ENCODE results near the gene BMERB1.

The BMERB1 gene

DNA sequence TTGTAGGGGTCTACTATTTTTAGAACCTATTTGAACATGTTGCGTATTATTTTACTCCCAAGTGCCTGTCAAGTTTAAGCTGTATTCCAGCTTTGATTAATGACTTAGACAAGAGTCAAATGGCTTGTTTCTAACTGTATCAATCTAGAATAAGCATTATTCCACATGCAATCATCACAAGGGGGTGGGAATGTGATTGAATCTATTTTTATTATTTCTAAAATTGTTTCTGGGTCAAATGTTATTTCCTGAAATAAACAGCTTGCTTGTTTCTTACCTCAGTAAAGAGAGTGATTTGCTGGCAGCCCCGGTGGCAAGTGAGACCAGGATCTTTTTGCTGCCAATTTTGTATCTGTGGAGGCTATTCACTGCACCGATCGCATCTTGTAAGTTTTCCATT lies 187.1 kb downstream of the BMERB1 start:
- no peak for DNase-seq

GRCh38 chr16:15621889-15622288 lies 187.5 kb downstream of the BMERB1 start:
- DNase-seq = no peak

- DNase-seq = no peak
Observed at GRCh38 chr16:15631730-15632409, 197.5 kb downstream of the BMERB1 start.

DNA sequence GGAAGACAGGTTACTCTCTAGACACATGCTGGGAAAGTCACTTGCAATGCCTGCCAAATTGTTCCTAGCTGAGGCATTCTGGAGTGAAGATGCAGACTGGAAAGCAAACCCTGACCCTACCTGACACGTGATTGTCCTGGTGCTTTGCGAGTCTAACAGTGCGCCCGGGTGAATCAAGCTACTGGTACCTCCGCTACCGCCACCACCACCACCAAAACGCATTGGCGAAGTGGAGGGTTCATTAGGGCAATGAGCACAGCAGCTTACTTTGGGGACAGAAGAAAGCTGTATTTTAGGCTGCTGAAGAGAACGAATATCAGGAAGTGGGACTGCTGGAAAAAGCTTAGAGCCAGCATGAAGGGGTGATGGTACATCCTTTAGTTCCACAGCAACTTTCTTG lies 201.5 kb downstream of the BMERB1 start:
- no peak for DNase-seq

DNA sequence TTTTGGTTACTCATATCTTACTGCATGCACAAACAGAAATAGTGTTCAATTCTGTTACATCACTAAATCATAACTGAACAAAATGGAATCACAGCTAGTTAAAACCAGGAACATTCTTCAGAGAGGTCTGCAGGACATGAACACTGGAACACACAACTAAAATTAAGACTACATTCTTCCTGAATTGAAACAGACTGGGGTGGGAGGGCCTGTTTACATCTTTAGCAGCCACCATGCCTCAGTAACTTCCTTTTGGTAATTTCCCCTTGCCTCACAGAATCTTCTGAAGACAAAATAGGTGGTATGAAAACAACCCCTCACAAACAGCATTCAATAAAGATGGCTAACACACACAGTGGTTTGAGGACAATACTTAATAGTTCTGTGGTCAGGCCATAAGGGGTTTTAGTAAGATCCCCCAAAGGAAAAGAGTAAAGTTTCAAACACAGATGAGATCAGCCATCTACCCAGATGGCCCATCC lies 202.0 kb downstream of the BMERB1 start:
- peak; percentile 28 to 59 for DNase-seq

Data from CD4-positive, alpha-beta T cell treated with Interleukin-4 for 1 hour (primary cell).